Measurements from ENCODE around the gene LBX2.
"Not testable (repeated sequence)": the region's sequence is repeated elsewhere in the genome, so short reads cannot be mapped to it uniquely, and the experiment has no call there.

DNA sequence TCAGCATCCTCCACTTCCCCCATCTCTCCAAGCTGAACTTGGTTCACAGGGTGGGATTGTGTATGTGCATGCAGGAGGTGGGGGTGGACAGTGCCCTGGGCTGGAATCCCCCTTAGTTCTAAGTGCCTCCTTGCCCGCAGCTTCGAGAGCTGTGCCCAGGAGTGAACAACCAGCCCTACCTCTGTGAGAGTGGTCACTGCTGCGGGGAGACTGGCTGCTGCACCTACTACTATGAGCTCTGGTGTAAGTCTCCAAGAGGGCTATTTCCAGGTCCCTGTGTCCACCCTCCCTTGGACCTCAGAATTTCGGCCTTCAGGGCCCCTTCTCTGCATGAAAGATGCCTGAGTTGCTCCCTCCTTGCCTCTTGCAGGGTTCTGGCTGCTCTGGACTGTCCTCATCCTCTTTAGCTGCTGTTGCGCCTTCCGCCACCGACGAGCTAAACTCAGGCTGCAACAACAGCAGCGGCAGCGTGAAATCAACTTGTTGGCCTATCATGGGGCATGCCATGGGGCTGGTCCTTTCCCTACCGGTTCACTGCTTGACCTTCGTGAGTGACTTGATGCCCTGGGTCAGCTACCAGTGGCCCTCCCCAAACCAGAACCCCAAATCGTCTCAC is 39.8 kb downstream of the LBX2 start:
- TF ChIP-seq CTCF (IDR thresholded peaks at IDR 0.05 in 4 of 5, conservative IDR thresholded peaks at IDR 0.05 in 1 of 5); POLR2A (IDR thresholded peaks at IDR 0.05): not testable (repeated sequence)
